TTC549 (cell line): ENCODE measurements around the gene FOXC1.

Source experiments
- FAIRE-seq: peaks from 2 replicates; lab custom pipeline; 2012; peaks lifted over from hg19 to GRCh38; lab: Jason Lieb, UNC

Gene FOXC1

GRCh38 chr6:1609648-1610496, at the start of gene FOXC1:
Gene FOXC1, plus strand, starts transcription at chr6:1609915. Its CDS starts 531 bp downstream, at chr6:1610446.
- no peak for FAIRE-seq

- FAIRE-seq, result no peak
Observed at GRCh38 chr6:1560281-1561058, 49.2 kb upstream of the FOXC1 start.

DNA sequence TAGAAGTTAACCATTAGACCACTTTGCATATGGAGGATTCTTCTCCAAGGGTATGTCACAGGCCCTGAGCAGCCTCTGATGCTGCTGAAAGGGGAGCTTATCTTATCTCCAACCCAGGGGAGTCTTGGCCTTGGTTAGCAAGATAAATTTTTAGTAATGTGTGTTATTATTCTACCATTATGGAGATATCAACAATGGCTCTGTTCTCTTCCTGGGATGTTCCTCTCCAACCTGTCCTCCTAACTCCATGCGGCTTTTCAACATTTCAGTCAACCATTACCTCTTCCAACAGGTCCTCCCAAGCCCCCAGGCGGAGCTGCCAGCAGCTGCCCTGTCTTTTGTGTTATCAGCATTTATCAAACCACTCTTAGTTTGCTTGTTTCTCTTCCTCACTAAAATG, 48.4 kb upstream of the FOXC1 start:
- no peak for FAIRE-seq

- FAIRE-seq, result no peak
Observed at GRCh38 chr6:1562171-1562955, 47.4 kb upstream of the FOXC1 start.

DNA sequence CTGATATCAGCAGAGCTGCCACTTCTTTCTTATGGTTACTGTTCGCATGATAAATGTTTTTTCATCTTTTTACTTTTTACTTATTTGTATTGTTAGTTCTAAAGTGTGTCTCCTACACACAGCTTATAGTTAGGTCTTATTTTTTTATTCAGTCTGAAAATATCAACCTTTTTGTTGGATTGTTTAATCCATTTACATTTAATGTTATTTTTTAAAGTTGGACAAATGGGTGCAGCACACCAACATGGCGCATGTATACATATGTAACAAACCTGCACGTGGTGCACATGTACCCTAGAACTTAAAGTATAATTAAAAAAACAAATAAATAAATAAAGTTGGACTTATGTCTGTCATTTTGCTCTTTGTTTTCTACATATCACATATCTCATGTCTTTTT, 40.3 kb upstream of the FOXC1 start:
- FAIRE-seq, result no peak

DNA sequence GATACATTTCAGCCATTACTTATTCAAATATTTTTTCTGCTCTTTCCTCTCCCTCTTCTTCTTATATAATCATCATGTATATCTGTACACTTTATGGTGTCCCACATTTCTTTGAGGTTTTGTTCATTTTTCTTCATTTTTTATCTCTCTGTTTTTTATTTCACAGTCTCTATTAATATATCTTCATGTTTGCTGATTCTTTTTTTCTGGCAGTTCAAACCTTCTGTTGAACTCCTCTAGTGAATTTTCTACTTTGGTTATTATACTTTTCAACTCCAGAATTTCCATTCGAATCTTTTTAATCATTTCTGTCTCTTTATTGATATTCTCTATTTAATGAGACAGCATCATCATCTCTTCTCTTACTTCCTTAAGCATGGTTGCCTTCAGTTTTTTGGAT, 38.9 kb upstream of the FOXC1 start:
- FAIRE-seq, result no peak

- no peak for FAIRE-seq
Observed at GRCh38 chr6:1572892-1573291, 36.8 kb upstream of the FOXC1 start.

- FAIRE-seq, result no peak
Observed at GRCh38 chr6:1574083-1574761, 35.5 kb upstream of the FOXC1 start.

DNA sequence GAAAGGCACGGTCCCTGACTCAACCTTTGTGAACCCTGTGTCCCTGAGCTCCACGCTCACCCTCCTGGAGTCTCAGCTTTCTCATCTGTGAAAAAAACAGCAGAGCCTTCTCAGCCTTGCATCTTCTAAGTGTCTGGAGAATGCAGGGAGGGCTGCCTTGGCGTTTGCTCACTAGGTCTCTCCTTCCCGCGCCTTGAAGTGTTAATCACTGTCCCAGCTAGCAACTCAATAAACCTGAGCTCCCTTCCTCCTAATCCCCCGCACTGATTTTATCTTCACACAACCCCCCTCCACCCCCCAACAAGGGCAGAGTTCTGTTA, 34.9 kb upstream of the FOXC1 start:
- no peak for FAIRE-seq

GRCh38 chr6:1575210-1576041, 34.3 kb upstream of the FOXC1 start:
- no peak for FAIRE-seq

DNA sequence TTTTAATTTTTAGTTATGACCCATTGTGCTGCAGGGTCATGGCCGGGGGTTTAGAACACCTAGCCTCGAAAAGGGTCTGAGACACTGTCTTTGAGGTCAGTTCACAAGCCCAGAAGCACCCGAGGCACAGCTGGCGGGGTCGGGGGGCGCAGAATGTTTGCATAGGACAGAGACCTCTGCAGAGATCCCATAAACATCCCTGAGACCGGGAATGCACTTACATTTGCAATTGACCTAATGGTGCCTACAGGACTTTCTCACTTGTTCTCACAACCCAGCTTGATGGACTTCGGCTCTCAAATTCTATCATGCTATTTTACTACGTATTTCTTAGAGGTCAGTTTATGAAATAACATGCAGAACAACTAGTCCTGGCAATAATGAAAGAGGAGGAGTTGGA, 33.5 kb upstream of the FOXC1 start:
- FAIRE-seq, result no peak

DNA sequence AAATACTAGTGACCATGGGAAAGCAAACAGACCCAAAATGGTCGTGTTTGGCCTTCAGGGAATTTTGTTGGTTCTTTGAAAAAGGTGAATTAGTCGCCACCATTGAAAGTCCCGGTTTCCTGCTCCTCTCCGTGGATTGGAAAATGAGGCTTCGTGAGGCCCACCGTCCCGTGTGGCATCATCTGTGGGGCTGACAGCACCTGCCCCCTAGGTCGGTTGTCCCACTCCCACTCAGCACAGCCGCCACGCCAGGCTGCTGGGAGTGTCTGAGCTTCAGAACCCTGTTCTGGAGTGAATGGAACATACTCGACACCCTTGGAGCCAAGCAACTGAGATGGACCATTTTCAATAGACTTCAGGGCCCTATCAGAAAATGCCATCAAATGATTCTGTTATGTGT, 33.0 kb upstream of the FOXC1 start:
- FAIRE-seq, result no peak

DNA sequence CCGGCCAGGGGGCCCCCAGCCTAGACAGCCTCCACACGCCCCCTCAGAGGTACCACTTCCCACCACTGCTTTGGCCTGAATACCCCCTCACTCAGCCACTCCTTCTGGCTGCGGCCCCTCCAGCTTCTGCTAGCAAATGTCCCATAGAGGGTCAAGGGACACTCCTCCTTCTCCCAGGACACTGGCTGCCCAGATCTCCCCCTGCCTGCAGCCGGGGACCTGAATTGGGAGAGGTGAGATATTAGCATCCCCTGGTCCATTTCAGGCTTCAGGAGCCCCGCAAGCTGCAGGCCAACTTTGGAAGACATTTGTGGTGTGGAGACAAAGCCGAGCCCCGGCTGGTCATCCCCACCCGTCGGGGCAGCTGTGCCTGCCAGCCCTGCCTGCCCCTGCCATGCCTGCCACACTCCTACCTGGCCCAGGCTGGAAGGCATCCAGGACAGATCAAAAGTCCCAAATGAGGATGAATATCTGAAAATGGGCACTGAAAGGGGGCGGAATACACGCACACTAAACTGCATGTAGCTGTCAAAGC, 32.5 kb upstream of the FOXC1 start:
- FAIRE-seq, result no peak

GRCh38 chr6:1577896-1578745, 31.6 kb upstream of the FOXC1 start:
- no peak for FAIRE-seq

GRCh38 chr6:1579096-1579495, 30.6 kb upstream of the FOXC1 start:
- no peak for FAIRE-seq

DNA sequence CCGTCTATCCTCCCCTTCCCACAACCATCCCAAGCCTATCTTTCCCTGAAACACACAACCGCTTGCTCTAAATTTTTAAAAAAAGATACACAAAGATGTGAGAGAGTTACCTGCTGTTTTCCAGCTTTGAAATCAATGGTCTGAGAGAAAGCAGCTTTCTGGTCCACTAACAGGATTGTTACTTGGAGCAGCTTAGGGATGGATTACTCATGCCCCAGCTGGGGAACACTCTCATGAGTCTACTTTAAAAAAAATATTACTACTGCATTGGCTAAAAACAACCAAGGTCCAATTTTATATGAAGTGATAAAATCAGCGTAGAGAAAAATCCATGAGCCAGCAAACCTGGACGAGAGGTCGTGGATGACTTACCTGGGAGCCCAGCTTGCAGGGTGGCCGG, 29.6 kb upstream of the FOXC1 start:
- FAIRE-seq, result no peak

DNA sequence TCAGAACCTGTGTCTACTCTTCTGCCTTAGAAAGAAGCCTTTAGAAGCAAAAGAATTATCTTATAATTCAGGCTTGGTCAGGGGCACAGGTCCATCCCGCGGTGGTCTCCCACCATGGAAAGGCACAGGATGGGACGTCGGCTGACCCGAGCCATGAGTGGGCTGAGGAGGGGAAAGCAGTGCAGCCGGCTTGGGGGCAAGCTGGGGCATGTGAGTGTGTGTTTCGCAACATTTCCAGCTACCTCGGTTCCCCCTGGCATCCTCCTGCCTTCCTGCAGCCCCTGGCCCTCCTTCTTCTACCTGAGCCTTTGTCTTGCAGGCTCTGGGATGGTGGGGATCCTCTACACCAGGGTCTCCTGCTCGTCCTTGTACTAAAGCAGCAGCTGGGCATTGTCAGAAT, 29.1 kb upstream of the FOXC1 start:
- no peak for FAIRE-seq

DNA sequence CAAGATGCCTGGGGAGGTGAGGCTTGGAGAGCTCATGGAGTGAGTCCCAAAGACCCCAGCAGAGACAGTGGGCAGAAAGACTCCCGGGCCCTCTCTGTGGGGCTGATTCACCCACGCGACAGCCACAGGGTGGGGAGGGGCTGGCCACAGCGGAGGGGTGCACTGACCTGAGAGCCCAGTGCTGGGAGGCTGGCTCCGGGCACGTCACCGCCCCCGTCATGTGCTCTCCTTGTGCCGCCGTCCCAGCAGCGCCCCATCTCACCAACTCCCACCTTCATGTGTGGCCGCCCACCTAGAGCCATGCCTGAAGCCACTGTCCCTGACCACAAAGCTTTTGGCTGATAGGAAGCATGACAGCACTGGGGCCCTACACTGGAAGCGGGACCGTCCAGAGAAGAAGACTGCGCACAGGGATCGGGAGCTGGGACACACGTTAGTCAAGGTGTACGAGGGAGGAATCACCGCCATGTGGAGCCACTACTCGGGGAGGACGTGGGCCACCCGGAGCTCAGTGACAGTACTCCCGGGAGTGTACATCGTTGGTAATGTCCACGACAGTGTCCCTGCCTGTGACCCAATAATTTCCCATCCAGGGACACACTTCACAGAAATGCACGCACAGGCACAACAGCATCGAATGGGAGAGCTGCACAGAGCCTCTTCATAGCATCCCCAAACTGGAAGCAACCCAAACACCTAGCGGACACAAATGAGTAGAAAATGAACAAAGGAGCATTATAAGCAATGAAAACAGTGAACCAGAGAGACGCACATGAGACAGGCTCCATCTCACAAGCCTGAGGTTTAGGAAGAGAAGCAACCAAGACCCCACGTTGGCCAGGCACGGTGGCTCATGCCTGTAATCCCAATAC, 28.4 kb upstream of the FOXC1 start:
- no peak for FAIRE-seq

DNA sequence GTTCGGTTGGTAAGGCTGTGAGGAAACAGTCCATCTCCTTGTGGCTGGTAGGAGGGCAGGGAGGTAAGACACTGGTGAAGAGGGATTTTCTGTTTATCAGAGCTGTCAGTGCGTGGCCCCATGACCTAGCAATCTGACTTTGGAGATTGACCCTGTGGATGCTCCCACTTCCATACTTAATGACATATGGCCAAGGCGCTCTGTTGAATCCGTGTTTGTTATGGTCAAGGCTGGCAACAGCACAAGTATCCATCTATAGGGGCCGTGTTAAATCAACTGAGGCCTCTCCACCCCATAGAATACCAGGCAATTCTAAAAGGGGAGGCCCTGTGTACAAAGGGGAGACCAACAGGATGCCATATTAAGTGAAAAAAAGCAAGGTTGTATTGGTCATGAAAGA, 25.6 kb upstream of the FOXC1 start:
- FAIRE-seq, result no peak
